Activated T-helper 17 cell treated with anti-CD3 and anti-CD28 coated beads, Interleukin-2, amount 50 U/mL, for 72 hours (primary cell): ENCODE measurements around the gene GALNT10. TPM values are rescaled to one million over a fixed set of nuclear protein-coding genes. Genes with fewer than 3 reads are reported as not detected.

Experiments
- ATAC-seq: fragments of 150-1000 bp; cut with Tn5 transposase; replicated peaks from 2 replicates; pipeline ENCODE4 v1.10.0; 2021; ENCODE audit warnings: mild to moderate bottlenecking, moderate library complexity
- H3K27ac Mint-ChIP-seq: one replicate; pipeline ENCODE4 v1.8.0; 2022; ENCODE audit warnings: mixed read lengths
- H3K27me3 Mint-ChIP-seq: one replicate; pipeline ENCODE4 v1.8.0; 2022; ENCODE audit warnings: mixed read lengths
- H3K36me3 Mint-ChIP-seq: one replicate; pipeline ENCODE4 v1.8.0; 2022; ENCODE audit warnings: low read depth, mild to moderate bottlenecking, mixed read lengths
- H3K4me1 Mint-ChIP-seq: one replicate; pipeline ENCODE4 v1.8.0; 2022; ENCODE audit warnings: mixed read lengths
- H3K4me3 Mint-ChIP-seq: one replicate; pipeline ENCODE4 v1.8.0; 2022; ENCODE audit warnings: mild to moderate bottlenecking, mixed read lengths
- H3K9me3 Mint-ChIP-seq: one replicate; pipeline ENCODE4 v1.8.0; 2022; ENCODE audit warnings: mixed read lengths
- total RNA-seq, 2 donors: library from RNA; stranded (reverse); gene quantifications; one replicate each; pipeline ENCODE4 v1.2.3, GENCODE V29; 2022

Gene GALNT10
- total RNA-seq, 2 donors from 2014 or later, result 21.5 to 45.3 TPM

DNA sequence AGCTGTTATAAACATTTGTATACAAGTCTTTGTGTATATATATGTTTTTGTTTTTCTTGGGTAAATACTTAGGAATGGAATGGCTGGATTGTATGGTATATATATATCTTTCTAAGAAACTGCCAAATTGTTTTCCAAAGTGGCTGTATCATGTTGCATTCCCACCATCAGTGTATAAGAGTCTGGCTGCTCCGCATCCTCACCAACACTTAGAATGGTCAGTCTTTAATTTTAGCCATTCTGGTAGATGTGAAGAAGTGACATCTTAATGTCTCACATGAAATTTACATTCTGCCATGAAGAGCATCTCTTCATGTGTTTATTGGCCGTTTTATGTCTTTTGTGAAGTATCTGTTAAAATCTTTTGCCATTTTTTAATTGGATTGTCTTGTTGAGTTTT, 31.9 kb downstream of the GALNT10 start:
- Mint-ChIP-seq H3K4me1 (peaks cover 34% of the 10 kb centered on the region), H3K9me3 (no peaks in the 10 kb centered on the region), H3K36me3 (peaks cover 27% of the 10 kb centered on the region), H3K27ac (peak overlapping the region; percentile 93), H3K27me3 (no peaks in the 10 kb centered on the region), H3K4me3 (peak overlapping the region; percentile 71)
- ATAC-seq, result no peak

DNA sequence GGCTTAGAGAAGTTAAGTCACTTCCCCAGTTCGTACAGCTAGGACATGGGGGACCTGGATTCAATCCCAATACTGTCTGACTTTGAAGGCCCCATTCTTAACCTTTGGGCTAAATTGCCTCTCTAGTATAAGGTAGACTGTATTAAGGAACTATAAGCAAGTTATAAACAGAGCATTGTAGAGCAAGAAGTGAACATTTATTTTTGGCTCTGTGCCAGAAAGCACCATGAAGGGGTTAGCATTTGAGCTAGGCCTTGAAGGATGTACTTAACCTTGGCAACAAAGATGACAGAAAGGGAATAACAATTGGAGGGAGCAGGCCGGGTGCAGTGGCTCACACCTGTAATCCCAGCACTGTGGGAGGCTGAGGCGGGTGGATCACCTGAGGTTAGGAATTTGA, 32.8 kb downstream of the GALNT10 start:
- Mint-ChIP-seq H3K27ac (peak overlapping the region; percentile 80), H3K27me3 (no peaks in the 10 kb centered on the region), H3K4me1 (peaks cover 41% of the 10 kb centered on the region), H3K4me3 (no peak overlapping the region), H3K36me3 (peaks cover 36% of the 10 kb centered on the region), H3K9me3 (peaks cover 4% of the 10 kb centered on the region)
- no peak for ATAC-seq

DNA sequence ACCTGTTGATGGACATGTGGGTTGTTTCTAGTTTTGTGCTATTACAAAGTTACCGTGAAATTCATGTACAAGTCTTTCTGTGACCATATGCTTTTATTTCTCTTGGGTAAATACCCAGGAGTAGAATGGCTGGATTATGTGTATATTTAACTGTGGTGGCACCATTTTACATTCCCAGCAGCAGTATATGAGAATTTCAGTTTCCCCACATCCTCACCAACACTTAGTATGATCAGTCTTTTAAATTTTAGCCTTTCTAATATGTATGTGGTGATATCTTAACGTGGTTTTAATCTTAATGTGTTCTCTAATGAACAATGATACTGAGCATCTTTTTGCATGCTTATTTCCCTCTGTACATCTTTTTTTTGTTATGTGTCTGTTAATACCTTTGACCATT, 36.6 kb downstream of the GALNT10 start:
- no peak for ATAC-seq
- H3K27ac Mint-ChIP-seq, result no peak overlapping the region
- no peaks in the 10 kb centered on the region for H3K27me3 Mint-ChIP-seq
- H3K9me3 Mint-ChIP-seq, result peaks cover 4% of the 10 kb centered on the region
- H3K4me1 Mint-ChIP-seq, result peaks cover 26% of the 10 kb centered on the region
- H3K4me3 Mint-ChIP-seq, result no peak overlapping the region
- peaks cover 28% of the 10 kb centered on the region for H3K36me3 Mint-ChIP-seq

DNA sequence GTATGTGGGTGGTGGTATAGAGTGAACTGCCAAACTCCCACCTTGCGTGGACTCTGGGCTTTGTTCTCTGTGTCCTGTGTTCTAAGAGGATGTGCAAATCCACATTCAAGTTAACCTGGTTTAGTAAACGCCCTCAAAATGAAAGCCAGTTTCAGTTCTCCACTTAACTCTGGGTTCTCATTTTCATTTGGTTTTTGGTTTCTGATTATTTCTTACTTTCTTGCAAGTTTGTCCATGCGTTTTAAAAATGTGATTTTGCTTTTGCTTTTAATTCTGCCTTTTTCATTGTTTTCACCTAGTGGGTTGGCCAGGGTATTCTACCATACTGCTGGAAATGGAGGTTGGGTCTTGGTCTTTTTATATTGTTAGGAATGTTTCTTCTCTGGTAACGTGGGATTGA, 38.2 kb downstream of the GALNT10 start:
- peak overlapping the region; percentile 66 for H3K4me3 Mint-ChIP-seq
- ATAC-seq, result peak; percentile 84
- peak overlapping the region; percentile 74 for H3K27ac Mint-ChIP-seq

DNA sequence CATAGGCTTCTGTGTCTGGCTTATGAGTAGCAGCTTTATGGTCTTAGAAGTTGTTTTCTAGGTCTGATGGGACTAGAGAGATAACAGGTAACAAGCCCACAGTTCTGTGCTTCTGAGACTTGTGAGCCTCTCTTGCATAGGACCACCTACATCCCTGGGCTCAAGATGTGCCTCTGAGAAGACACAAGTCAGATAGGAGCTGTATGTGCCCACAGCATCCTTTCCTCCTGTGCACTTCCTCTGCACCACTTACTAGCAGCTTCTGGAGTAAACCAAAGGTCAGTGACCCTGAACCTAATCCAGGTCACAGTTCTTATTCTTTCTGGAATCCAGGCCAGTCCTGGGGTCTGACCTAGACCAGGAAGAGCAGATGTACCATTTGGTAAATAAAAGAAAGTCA, 40.0 kb downstream of the GALNT10 start:
- Mint-ChIP-seq H3K27me3 (no peaks in the 10 kb centered on the region), H3K27ac (no peak overlapping the region), H3K9me3 (peaks cover 4% of the 10 kb centered on the region), H3K4me3 (no peak overlapping the region), H3K4me1 (peaks cover 16% of the 10 kb centered on the region), H3K36me3 (peaks cover 23% of the 10 kb centered on the region)
- no peak for ATAC-seq

More for the DNA sequence above, 38.2 kb downstream of the GALNT10 start:
- Mint-ChIP-seq H3K9me3 (peaks cover 4% of the 10 kb centered on the region), H3K4me1 (peaks cover 16% of the 10 kb centered on the region), H3K27me3 (no peaks in the 10 kb centered on the region), H3K36me3 (peaks cover 23% of the 10 kb centered on the region)

DNA sequence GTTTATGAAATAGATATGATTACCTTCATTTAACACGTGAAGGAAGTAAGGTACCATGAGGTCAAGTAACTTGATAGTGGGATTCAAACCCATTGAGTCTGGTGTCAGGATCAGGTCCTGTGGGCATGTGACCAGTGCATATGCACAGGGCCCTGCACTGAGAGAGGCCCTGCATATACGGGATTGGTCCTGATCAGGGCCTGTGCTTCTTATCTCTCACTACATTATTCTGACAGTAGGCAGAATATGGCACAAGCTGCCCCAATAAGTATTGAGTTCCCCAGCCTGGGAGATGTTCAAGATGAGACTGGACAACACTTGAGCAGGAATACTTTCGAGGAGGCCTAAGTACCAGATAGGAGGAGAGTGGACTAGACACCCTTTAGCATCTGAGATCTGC, 44.0 kb downstream of the GALNT10 start:
- H3K27me3 Mint-ChIP-seq, result no peaks in the 10 kb centered on the region
- no peak overlapping the region for H3K27ac Mint-ChIP-seq
- no peaks in the 10 kb centered on the region for H3K9me3 Mint-ChIP-seq
- no peaks in the 10 kb centered on the region for H3K36me3 Mint-ChIP-seq
- H3K4me3 Mint-ChIP-seq, result no peak overlapping the region
- no peak for ATAC-seq
- no peaks in the 10 kb centered on the region for H3K4me1 Mint-ChIP-seq

DNA sequence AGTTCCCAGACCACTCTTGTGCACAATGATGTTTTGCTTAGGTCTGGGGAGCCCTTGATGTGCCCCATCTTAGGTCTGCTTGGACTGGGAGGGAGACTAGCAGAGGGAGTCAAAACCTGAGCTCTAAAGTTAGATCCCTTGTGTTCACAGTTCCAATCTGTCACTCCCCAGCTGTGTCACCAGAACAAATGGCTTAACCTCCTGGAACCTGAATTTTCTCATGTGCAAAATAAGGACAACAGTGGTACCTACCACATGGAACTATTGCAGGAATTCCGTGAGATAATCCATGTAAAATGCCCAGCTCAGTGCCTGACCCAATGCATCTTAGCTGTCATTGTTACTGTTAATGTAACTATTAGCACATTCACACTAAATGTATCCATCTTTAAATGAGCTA, 45.5 kb downstream of the GALNT10 start:
- Mint-ChIP-seq H3K36me3 (no peaks in the 10 kb centered on the region), H3K4me1 (no peaks in the 10 kb centered on the region), H3K27me3 (no peaks in the 10 kb centered on the region), H3K27ac (no peak overlapping the region), H3K4me3 (no peak overlapping the region), H3K9me3 (no peaks in the 10 kb centered on the region)
- no peak for ATAC-seq

DNA sequence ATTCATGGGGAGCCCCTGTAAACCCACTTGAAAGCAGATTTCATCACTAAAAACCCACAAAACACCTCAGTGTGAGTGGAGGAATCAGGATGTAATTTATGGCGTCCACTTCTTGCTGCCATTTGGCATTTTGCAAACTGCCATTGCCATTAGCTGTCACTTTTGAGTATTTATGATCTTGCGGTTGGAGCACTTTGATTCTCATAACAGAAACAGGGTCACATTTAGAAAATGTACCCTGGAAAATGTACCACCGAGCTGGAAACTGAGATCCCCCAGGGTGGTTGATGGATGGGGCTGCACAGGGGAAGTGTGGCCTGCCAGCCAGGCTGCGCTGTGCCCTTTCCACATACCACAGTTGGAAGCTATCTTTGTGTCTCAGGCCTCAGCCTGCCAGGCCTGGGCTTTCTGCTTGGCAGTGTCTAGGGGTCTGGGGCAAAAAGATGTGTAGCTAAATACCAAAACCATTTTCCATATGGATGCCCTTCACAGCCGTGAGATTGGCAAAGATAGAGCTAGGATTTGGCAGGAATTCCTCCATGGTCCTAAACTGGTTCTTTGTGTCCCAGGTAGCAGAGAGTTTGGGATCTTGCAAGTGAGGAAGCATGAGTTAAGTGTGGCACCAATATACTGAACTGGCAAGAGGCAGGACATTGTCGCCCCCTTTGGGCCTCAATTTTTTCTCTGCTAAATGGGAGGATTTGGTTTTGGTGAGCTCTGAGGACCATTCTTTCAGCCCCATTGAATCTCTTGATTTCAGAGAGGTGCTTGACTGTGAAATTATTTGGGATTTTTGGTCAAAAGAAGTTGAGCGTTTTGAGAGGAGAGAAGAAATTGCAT, 46.2 kb downstream of the GALNT10 start:
- no peaks in the 10 kb centered on the region for H3K27me3 Mint-ChIP-seq
- H3K36me3 Mint-ChIP-seq, result no peaks in the 10 kb centered on the region
- H3K27ac Mint-ChIP-seq, result no peak overlapping the region
- no peaks in the 10 kb centered on the region for H3K9me3 Mint-ChIP-seq
- H3K4me3 Mint-ChIP-seq, result no peak overlapping the region
- peak; percentile 34 for ATAC-seq
- H3K4me1 Mint-ChIP-seq, result no peaks in the 10 kb centered on the region

DNA sequence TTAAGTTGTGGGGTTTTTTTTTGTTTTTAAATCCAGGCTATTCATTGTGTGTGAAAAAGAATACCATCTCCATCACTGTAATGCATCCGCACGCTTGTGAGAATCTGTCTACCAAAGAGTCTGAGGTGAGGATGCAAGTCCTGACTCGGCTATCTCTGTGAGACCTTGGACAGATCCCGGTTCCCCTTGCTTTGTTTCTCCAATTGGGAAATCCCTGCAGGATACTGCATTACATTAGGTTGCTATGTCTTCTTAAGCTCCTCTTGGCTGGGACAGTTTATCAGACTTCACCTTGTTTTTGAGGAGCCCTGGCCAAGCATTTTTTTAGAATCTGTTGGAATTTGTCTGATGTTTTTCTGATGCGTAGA, 46.8 kb downstream of the GALNT10 start:
- Mint-ChIP-seq H3K4me3 (no peak overlapping the region), H3K4me1 (peaks cover under 1% of the 10 kb centered on the region), H3K9me3 (no peaks in the 10 kb centered on the region), H3K27ac (no peak overlapping the region), H3K27me3 (no peaks in the 10 kb centered on the region), H3K36me3 (no peaks in the 10 kb centered on the region)
- ATAC-seq, result no peak

DNA sequence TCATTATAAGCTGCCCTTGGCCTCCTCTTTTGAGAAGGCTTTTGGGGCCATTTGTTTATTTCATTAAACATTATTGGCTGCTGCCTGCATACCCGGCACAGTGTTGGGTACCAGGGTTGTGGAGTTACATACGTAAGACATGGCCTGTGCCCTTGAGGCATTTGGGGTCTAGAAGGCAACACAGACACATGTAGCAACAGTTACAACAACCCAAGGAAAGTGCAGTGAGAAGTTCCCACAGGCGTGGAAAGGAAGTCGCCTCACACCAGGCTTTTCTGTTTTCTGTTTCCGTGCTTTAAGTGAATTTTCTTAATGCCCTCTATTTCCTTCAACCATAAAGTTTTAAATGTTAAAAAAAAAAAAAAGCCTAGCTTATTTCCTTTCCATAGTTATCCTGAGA, 47.4 kb downstream of the GALNT10 start:
- no peak for ATAC-seq
- Mint-ChIP-seq H3K4me3 (no peak overlapping the region), H3K27me3 (no peaks in the 10 kb centered on the region), H3K9me3 (no peaks in the 10 kb centered on the region), H3K36me3 (no peaks in the 10 kb centered on the region), H3K4me1 (peaks cover 7% of the 10 kb centered on the region), H3K27ac (no peak overlapping the region)

DNA sequence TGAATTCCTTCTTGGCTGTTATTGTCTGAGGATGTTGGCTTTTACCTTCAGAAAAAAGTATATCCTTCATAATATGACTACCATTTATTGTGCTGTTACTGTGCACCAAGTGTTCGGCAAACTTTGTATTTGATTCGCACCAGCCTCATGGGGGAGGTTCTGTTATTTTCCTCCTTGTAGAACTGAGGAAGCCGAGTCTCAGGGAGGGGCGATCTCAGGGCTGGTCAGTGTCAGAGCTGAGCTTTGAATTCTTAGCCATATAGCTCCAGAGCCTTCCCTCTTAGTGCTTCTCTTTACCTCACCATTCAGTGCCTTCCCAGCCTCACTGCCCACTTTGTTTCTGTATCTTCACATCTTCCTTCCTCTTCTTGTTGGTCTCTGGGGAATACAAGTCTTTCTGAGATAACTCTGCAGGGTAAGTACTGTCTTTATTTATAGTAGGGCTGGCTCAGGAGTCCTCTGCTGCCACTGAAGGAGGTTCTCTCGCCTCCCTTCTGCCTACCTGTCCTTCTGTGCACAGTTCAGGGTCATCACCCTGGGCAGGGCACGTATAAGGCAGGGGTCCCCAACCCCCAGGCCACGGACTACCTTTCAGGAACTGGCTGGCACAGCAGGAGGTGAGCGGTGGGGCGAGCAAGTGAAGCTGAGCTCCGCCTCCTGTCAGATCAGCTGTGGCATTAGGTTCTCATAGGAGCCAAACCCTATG, 48.4 kb downstream of the GALNT10 start:
- no peaks in the 10 kb centered on the region for H3K36me3 Mint-ChIP-seq
- no peaks in the 10 kb centered on the region for H3K27me3 Mint-ChIP-seq
- H3K27ac Mint-ChIP-seq, result no peak overlapping the region
- no peak for ATAC-seq
- H3K4me3 Mint-ChIP-seq, result no peak overlapping the region
- peaks cover 7% of the 10 kb centered on the region for H3K4me1 Mint-ChIP-seq
- no peaks in the 10 kb centered on the region for H3K9me3 Mint-ChIP-seq

DNA sequence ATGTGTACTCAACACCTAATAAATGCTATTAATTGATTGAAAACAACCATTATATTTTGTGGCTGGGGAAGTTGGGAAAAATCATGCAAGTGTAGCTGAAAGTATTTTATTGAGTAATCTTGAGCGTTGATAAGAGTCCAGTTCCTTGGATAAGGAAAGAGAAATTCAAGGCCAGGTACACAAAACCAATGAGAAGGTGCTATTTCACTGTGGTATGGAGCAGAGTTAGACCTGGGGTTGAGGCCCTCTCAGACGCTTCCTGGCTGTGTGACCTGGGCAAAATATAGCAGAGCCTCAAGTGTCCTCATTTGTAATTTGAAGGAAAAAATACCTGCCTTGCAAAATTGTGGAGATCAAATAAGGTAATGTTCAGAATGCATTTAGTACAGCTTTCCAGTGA, 50.1 kb downstream of the GALNT10 start:
- no peak for ATAC-seq
- Mint-ChIP-seq H3K36me3 (no peaks in the 10 kb centered on the region), H3K9me3 (peaks cover 3% of the 10 kb centered on the region), H3K27me3 (no peaks in the 10 kb centered on the region), H3K4me3 (no peak overlapping the region), H3K27ac (no peak overlapping the region), H3K4me1 (peaks cover 12% of the 10 kb centered on the region)

DNA sequence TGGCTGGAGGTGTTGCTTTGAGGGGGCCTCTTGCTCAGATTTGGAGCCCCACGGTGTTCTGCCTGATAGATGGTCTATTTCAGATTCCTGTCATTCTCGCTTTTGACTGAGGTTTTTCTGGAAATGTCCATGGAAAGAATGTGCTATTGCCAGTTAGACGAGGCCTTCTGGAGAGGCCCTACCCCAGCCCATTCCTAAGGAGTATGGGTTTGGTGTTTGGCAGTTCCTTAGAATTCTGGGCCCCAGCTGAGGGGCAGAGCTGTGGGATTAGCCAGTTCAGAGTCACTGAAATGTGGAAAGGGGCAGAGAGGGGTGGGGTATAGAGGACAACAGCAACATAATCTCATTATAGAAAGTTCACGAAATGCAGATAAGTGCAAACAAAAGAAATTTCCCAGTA, 50.5 kb downstream of the GALNT10 start:
- Mint-ChIP-seq H3K4me1 (peaks cover 12% of the 10 kb centered on the region), H3K27ac (no peak overlapping the region), H3K27me3 (no peaks in the 10 kb centered on the region), H3K9me3 (peaks cover 3% of the 10 kb centered on the region), H3K36me3 (no peaks in the 10 kb centered on the region), H3K4me3 (no peak overlapping the region)
- no peak for ATAC-seq

DNA sequence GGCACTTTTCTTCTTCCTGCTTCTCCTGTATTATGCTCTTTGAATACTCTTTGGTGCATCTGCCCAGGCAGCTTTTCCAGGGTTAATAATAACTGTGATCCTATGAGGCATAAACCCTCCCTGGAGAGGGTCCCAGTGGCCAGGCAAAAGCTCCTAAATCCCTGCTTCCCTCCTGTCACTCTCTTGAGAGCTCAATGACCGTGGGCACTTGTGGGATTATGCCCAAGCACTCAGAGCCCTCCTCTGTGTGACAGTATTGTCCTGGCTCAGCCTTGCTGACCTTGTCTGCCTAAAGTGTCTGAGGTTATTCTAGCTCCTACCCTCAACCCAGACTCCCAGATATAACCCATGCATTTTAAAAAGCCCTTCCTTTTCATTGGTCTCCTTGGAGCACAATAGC, 51.9 kb downstream of the GALNT10 start:
- no peaks in the 10 kb centered on the region for H3K36me3 Mint-ChIP-seq
- H3K4me3 Mint-ChIP-seq, result no peak overlapping the region
- H3K4me1 Mint-ChIP-seq, result peaks cover 12% of the 10 kb centered on the region
- peak overlapping the region; percentile 21 for H3K27ac Mint-ChIP-seq
- no peak for ATAC-seq
- no peaks in the 10 kb centered on the region for H3K27me3 Mint-ChIP-seq
- H3K9me3 Mint-ChIP-seq, result peaks cover 3% of the 10 kb centered on the region

DNA sequence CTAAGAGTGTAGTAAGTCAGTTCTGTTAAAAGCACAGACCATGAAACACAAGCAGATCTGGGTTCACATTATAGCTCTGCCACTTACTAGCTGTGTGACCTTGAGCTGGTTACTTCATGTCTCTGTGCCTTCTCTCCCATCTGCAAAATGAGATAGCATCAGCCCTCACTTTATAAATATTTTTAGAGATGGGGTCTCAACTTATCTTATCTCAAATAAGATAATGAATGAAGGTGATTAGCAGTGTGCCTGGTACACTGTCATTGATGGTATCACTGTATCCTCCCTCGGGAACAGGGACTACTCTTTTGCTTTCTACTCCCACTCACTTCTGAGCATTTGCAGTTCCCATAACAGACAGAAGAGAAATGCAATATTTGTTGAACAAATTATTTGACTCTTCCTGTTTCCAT, 52.4 kb downstream of the GALNT10 start:
- H3K9me3 Mint-ChIP-seq, result peaks cover 3% of the 10 kb centered on the region
- peak overlapping the region; percentile 21 for H3K27ac Mint-ChIP-seq
- H3K4me1 Mint-ChIP-seq, result peaks cover 12% of the 10 kb centered on the region
- H3K36me3 Mint-ChIP-seq, result no peaks in the 10 kb centered on the region
- H3K27me3 Mint-ChIP-seq, result no peaks in the 10 kb centered on the region
- ATAC-seq, result no peak
- H3K4me3 Mint-ChIP-seq, result no peak overlapping the region
